Measurements from ENCODE around the gene NR6A1.
A peak's percentile ranks its signal among the peaks of the same experiment; 100 is the strongest.
"Not testable (repeated sequence)": the region's sequence is repeated elsewhere in the genome, so short reads cannot be mapped to it uniquely, and the experiment has no call there.

The NR6A1 gene

DNA sequence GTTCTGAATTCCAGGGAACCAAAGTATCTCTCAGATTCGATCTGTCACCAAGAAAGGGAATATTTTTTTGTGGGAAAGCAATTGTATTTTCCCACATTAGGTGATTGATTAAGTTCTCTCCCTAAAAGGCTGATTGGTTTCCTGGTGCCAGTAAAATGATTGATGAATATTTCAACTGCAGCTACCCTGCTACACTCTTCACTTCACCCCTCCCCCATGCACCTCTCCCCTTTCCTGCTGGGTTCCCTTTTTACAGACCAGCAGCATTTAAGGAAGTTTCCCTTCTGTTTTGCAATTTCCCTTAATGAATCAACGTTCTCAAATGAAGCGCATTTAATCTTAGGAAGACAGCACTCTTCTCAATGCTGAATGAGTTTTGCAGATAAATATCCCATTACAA is 13.1 kb downstream of the NR6A1 start:
- no peak for ATAC-seq

DNA sequence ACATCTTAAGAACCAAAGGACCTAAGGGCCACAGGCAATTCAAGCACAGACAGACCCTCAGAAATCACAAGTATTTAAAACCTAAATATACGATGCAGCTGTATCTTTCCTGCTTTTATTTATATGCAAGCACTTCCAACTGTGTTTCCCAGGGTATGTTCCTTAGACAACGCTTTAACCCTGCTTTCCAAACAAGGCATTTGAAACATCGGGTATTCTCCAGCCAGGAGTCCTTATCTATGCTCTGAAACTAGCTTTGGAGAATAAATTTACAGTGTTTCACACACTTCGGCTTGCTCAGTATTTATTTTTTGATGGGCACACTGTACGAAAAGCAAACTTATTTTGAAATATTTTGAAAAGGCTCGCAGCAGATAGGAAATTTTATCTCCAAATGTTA is 13.5 kb downstream of the NR6A1 start:
- ATAC-seq = no peak

DNA sequence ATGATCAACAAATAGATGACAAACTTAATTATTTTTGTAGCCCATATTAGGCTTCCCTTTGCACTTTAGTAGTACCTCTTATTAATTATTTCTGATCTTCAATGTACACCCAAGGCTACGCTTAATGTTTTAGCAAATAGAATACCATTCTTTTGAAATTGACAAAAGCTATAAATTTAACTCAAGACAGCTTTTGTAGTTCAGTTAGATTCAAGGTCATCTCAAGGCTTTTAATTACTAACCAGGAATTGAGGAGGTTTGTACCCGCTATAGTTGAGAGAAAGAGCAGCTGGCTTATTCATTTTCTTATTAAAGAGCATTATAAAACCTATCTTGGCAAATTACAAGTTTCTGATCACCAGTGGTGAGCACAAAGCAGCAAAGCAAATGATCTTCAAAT is 15.1 kb downstream of the NR6A1 start:
- no peak for ATAC-seq

DNA sequence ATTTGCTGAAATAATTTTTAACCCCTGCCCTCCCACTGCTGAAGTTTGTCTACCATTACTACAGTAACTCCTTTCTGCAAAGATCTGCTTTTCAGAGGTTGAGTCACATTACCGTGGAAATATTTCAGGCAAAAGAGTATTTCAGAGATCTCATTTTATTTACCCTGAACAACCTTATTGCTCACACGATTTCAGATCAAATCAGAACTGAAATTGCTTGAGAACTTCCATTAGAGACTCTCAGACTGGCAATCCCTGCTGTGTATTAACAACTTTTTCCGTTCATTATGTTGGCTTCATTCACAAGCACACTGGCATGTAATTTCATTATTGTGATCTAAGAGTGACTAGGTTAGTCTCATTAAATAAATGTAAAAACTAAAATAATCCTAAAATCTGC is 16.1 kb downstream of the NR6A1 start:
- ATAC-seq = peak; percentile 53 to 70

DNA sequence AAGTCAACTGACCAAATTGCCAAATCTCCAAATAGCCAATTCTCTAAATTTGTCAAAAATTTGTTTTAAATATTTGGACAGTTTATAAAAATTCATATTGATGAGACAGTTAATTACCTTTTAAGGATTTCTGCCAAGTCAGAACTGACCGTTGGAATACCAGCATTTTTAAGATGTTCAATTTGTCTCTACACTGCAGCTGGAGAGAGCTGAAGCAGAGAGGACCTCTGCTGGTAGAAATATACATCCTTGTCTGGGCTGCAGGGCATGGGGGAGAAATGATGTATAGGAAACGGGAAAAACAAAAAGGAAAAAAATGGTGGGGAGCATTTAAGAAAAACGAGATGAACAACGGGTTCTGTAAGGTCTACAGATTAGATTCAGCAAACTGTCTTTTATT is 16.8 kb downstream of the NR6A1 start:
- ATAC-seq = no peak

DNA sequence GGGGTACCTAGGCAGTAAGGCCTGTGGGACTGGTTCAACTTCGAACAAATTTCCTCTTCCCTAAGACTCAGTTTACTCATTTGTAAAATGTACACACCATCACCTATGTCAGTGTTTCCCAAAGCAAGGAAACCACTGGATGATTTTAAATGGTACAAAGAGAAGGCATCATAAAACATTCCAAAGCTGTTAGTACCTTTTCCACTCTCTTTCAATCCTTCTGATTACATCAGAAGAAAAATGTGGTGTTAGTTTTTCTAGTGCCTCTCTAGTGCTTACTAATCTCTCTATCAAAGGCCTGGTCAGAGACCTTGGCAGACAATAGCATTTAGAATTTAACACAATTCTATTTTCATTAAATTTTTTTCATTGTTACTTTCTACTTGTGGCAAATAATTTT is 18.1 kb downstream of the NR6A1 start:
- ATAC-seq = no peak

DNA sequence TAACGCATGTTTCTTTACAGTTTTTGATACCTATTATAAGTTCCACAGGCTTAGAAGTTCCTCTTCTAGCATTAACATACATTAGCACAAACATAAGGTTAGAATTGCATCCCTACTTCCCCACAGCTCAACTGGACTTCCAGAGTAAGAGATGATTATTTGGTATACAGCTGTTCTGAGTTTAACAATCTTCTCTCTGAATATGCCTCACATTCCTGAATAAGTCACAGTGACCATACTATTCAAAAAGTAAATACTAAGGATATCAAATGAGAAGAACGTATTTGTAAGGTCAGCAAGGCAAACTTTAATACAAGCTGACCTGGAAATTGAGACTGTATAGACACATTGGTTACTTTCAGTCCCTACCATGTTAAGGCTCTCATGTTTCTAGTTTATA is 21.3 kb downstream of the NR6A1 start:
- ATAC-seq = no peak

DNA sequence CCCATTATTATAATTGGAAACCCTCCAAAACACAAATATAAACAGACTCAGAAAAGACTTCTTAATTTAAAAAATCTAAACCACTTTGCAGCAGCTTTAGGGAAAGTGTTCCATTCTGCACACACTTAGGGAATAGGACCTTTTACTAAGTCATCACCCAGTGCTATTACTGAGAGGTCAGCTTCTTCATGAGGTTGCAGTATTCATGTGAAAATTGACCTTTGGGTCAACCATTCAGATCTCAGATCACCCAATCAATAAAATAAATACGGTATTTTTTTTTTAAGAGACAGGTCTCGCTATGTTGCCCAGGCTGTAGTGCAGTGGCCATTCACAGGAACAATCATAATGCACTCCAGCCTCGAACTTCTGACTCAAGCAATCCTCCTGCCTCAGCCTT is 21.8 kb downstream of the NR6A1 start:
- ATAC-seq = no peak

DNA sequence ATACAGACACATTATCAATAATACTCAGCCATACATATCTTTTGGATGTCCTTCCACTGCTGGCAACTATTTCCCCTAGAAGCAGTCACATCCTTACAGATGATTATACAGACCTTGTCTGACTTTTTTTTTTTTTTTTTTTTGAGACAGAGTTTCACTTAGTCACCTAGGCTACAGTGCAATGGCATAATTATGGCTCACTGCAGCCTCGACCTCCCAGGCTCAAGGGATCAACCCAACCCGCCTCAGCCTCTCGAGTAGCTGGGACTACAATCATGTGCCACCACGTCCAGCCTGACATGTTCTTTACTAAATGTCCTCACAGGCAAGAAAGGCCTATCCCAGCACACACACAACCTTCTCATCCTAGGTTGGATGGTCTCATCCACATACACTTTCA is 24.0 kb downstream of the NR6A1 start:
- no peak for ATAC-seq

DNA sequence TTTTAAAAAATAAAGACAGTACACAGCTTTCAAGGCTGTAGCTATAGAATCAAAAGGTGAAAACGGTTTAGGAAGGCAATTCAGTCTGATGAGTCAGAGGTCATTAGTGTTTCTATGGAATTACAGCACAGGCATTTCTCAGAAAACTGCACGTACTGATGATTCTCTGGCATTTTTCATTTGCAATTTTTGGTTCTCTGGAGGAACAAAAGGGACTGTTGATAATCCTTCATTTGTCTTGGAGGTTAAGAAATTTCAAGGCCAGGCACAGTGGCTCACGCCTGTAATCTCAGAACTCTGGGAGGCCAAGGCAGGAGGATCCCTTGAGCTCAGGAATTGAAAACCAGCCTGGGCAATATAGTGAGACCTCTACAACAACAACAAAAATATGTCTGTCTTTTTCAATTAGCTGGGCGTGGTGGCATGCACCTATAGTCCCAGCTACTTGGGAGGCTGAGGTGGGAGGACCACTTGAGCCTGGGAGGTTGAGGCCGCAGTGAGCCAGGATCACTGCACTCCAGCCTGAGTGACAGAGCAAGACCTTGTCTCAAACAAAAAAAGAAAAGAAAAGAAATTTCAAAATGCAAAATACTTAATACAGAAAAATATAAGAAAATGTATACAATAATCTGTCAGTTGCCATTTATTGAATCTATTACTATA is 27.3 kb downstream of the NR6A1 start:
- ATAC-seq = no peak

DNA sequence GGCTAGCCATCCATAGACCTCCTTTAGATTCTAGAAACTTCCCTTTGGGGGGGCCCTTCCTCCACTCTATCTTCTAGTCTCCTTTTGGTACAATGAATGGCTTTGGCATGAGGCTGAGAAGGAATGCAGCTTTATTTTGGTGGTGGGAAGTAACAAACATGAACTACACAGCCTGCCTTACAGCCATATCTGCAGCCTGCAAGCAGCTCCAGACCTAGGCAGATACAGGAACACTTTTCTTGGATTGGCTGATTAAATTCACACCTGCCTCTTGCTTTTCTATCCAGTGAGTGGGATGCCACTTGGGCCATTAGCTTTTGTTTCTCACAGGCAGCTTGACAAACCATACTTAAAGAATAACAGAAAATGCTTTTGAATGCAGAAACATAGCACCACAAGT is 28.2 kb downstream of the NR6A1 start:
- ATAC-seq = no peak

DNA sequence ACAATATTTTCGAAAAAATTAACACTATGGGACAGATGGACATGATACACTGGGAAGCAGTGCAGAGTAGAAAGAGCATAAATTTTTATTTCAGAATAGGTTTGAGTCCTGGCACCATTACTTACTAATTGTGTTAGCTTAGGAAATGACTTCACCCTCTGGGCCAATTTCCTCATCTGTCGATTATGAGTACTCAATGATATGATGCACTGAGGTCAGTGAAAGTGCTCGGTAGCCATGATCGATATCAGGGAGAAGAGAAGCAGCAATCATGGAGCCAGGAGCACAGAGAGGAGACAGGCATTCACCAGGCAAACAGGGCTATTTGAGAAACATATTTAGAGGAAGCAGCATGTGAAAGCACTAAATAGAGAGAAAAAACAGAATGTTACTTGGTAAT is 29.4 kb downstream of the NR6A1 start:
- ATAC-seq = no peak

DNA sequence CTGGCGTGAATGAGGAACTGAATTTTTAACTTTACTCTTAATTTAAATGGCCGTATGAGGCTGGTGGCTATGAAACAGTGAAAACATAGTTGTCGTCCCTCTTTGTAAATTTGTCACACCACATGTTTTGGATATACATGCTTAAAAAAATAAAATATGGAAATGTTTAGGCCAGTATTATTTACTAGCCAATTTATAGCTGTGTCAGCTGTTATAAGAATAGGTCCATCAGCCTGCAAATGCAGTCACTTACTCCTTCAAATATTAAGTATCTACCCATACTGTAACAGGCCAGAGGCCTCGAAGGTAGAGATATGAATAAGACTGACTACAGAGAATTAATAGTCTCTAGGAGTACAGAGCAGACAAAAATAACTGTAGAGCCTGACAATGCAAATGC is 30.0 kb downstream of the NR6A1 start:
- ATAC-seq = no peak

DNA sequence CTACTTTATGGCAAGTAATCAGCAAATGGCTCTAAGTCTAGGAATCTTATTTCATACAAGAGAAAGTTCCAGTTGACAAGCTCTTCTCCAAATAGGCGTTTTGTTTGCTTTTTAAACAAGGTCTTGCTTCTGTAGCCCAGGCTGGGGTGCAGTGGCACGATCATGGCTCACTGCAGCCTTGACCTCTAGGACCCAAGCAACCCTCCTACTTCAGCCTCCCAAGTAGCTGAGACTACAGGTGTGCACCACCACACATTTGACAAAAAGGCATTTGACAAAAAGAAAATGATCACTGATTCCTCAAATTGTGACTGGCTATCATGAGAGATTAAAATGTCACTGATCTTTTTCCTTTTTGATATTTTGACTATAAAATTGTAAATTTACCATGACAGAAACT is 31.8 kb downstream of the NR6A1 start:
- no peak for ATAC-seq

DNA sequence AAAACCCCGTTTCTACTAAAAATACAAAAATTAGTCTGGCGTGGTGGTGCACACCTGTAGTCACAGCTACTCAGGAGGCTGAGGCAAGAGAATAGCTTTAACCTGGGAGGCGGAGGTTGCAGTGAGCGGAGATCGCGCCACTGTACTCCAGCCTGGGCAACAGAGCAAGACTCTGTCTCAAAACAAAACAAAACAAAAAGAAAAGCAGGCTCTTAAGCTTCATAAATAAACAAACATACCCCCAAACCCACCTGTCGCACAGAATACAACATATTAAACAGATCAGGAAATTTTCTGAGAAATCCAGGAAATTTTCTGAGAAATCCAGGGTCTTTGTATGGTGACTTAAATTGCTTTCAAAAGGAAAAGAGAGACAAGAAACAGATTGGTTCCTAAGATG is 33.0 kb downstream of the NR6A1 start:
- not testable (repeated sequence) for ATAC-seq

DNA sequence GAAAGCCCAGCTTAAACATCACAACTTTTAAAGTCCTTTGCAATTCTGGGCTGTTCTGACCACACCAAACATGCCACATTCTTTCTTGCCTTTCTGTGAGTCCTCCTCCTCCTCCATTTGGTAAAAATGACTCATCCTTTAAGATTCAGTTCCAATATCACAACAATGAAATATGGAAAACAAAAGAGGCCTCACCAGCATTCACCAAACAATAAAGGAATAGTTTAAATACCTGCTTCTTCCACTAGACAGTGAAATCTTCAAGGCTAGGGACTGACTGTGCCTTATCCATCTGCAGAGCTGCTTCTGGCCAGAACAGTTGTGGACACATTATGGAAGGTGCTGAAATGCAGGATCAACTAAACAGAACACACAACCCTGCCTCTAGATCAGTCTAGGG is 36.0 kb downstream of the NR6A1 start:
- ATAC-seq = peak in 1 of 2 donors; percentile 33

DNA sequence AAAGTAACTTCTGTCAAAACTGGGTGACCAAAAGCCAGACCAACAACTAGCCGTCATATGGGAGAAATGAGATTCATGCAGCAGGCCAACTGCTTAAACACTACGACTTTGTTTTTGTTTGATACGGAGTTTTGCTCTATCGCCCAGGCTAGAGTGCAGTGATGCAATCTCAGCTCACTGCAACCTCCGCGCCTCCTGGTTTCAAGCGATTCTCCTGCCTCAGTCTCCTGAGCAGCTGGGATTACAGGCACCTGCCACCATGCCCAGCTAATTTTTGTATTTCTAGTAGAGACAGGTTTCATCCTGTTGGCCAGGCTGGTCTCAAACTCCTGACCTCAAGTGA is 36.4 kb downstream of the NR6A1 start:
- ATAC-seq = not testable (repeated sequence)

DNA sequence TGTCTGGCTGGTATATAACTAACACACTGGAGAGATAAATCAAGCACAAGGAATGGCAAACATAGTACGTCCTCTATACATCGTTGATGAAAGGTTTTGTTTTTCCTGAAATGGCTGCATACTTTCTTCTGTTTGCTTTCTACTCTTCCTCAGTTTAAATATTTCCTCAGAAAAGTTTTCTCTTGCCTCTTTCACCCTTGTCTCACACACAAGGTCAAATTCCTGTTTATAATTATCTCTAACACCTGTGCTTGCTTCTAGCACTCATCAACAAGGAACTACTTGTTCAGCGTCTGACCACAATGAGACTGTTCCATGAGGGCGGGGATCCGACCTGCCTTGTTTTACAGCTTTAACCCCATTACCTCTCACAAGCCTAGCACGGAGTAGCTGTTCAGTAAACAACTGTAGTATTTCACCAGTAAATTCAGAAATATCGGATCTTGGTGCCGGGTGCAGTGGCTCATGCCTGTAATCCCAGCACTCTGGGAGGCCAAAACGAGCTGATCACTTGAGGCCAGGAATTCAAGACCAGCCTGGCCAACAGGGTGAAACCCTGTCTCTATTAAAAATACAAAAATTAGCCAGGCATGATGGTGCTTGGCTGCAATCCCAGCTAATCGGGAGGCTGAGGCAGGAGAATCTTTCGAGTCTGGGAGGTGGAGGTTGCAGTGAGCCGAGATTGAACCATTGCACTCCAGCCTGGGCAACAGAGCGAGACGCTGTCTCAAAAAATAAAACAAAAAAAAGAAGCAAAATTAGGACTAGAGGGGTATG is 37.0 kb downstream of the NR6A1 start:
- no peak for ATAC-seq

DNA sequence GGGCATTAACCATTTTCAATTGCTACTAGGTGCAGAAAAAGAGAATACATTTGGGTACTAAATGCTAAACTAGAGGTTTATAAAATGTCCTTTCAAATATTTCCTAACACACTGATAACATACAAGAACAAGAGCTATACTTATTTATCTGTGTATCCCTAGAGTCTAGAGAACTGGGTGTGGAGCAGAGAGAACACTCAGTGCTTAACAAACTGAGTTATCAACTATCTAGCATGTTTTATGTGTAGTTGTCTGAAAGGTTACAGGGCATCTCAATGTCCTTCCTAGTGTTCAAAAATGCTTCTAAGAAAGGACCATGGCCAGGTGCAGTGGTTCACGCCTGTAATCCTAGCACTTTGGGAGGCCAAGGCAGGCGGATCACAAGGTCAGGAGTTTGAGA is 40.3 kb downstream of the NR6A1 start:
- no peak for ATAC-seq

DNA sequence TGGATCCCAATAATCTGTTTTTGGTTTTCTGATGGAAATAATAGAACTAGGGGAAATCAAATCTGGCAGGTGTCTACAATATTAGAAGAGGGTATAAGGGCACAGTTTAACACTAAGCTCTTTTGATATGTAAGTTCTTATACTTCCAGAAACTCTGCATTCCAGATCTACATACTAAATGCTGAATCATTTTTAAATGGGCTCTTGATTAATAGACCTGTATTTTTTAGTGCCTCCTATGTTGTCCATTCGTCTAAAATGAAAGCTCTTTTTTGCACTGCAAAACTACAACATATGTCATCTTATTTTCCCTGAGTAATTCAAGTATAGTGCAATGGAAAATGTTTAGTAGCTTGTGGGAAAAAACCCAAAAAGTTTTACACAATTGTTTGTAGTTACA is 44.2 kb downstream of the NR6A1 start:
- ATAC-seq = no peak

DNA sequence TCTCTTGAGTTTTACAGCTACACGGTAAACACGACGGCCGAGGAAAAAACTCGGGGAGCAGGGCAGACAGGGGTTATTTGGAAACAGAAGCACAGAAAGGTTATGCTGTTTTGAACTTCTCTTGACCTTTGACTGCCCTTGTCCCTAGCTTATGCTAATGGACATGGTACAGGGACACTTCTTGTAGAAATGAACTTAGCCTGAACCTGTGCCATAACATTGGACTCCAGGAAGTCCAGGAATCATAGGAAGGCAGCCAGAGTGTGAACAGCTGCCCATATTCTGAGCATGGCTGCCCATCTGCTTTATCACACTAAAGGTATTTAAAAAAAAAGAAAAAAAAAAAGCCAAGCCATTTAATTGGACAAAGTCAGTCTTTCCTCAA is 46.1 kb downstream of the NR6A1 start:
- no peak for ATAC-seq

DNA sequence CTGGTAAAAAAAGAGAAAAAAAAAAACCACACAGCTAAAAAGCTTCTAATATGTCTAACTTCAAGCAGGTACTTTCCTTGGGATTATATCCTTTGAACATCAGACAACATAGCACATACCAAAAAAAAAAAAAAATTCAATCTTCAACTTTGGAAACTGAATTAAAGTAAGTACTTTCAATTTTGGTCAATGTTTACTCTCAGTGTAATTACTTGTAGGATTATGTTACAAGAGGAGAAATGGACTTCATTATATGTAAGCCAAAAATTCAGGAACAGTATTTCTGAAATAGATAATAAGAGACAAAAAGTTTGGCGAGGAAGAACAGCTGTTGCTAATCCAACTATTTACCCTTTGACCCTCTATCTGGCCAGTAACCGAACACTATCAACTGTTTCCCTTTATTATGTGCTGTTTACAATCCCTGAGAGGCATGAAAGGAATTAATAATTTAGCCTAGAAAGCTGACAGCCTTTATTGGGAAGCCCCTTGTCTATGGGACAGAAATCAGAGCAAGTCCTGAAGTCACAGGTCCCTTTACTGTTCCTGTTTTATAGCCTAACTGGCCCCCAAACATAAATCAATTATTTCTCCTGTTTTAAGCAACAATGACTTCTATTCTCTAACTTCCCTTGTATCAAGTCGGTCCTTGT is 46.6 kb downstream of the NR6A1 start:
- ATAC-seq = no peak

DNA sequence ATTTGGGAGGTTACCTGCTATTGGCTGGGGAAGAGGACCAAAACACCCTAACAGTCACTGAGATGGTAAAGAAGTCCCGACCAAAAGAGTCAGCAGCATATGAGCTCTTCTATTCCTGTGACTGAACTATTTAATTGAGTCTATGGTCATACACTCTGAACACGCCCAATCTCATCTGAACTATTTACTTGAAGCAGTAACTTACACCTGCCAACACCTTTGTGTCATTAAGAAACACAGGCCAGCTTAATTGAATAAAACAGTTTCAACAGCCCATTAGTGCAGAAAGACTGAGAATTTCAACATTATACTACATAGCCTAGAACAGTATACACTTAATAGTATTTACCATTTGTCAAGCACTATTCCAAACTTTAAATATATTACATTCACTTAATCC is 47.8 kb downstream of the NR6A1 start:
- ATAC-seq = no peak

DNA sequence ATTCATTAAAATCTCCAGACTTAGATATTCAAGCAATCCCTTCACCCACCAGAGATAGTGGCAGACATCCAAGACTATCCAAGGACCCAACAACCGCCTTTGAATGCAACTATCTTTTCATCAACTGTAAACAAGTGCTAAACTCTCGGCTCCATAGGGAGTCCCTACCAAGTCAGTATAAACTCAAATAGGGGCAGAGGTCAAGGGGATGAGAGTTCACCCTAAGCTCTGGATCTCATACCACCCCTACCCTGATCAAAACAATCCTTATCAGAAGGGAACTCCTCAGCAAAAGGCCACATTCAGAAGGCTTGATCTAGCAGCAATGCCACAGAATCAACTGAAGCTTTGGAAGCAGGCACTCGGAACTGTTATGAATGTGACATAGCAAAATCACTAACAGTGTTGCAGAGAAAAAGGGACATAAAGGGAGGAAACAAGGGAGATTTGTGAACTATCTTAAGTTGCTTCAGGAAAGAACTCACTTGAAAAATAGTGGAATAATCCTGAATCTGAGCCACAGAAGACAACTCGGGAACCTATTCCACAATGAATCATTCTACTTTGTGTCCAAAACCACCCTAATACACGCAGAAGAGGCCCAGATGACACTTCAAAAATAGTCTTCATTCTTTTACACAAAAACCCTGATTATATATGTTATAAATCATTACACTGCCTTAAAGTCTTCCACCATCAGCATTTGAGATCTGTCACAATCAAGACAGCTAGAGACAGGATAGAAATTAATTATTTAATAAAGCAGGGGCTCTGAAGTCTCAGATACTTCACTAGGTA is 49.8 kb downstream of the NR6A1 start:
- ATAC-seq = no peak

Data from activated CD4-positive, CD25-positive, alpha-beta regulatory T cell treated with anti-CD3 and anti-CD28 coated beads, Interleukin-2, amount 50 U/mL, for 24 hours (primary cell).